DMS 273 (cell line): ENCODE data around the gene YTHDF2.

ENCODE experiments used
- DNase-seq: peaks from one replicate; lab custom pipeline; 2025; ENCODE audit not compliant: unreplicated experiment; lab: John Stamatoyannopoulos, UW

Gene YTHDF2

DNA sequence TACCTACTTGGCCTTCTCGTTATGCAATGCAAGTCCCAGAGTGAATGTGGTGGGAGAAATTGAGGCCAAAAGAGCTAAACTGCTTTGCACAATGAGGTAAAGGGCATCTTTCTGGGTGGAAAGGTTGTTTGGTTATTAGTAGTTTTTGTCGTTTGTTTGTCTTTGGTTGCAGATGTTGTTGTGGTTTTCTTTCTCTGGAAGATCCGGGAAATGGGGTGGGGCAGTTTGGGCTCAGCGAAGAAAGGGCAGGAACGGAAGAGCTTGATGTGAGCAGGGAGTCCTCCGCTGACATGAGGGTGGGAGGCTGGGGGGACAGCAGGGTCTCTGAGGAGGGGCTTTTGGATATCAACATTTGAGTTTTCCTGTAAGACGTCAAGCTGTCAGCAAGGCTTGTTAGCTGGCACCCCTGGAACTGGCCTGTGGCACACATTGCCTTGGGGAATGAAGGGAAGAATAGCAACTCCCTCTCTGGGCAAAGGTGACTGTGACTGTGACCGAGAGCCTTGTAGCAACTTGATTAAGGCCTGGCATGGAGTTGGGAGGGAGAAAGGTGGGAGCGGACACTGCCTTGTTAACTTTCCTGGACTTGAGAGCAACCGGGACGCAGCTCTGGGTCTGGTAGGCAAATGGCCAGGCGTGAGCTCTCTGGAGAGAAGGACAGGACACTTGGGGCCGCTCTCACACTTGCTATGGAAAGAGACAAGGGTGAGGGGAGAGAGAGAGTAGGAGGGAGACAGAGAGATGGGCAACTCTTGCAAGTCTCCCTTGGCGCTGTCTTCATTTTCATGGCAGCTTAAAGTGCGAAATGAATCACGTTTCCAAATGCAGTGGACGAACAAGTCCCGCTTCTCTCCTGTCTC, 59.8 kb downstream of the YTHDF2 start:
- DNase-seq, result peak; percentile 35

DNA sequence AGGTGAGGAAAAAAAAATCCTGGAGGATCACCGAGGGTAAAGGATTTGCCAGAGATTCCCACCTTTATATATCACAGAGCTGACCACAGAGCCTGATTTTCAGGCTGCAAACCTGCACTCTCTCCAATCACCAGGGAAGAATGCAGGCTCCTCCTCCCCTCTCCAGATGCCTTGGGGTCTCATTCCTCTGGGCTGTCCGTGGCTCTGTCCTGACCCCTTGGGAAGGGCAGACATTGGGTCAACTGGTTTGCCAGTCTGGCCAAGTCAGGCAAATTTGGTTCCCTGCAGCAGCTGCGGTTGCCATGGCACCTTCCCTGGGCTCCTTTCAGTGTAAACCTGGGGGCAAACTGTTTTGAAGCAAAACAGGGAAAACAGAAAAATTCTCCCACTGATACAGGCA, 63.6 kb downstream of the YTHDF2 start:
- DNase-seq, result no peak

DNA sequence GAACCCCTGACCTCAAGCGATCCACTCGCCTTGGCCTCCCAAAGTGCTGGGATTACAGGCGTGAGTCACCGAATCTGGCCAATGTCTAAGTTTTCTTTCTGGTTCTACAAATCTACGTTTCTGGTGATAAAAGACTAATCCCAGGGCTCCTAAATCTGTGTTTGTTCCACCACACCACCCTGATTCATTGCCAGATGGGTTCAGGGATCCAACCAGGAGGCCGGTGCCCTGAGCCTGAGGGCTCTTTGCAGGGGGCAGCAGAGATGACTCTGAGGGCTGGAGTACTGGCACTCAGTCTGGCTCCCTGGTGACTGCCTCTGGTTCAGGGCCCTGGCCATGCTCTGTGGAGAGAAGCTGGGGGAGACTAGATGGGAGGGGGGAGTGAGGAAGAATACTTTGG, 64.7 kb downstream of the YTHDF2 start:
- DNase-seq, result peak; percentile 56

DNA sequence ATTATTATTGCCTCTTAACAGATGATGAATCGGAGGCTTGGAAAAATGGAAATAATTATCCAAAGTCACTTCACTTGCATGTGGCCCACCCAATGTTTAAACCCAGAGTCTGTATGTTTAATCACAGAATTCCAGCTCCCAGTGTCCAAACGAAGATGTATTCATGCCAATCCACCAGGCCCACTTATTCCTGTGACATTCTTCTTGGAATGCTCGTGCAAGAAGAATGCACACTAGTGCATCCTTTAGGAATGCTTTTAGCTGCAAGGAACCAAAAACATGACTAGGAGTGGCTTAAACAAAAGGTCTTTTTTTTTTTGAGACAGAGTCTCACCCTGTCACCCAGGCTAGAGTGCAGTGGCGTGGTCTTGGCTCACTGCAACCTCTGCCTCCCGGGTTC, 66.3 kb downstream of the YTHDF2 start:
- DNase-seq, result no peak

DNA sequence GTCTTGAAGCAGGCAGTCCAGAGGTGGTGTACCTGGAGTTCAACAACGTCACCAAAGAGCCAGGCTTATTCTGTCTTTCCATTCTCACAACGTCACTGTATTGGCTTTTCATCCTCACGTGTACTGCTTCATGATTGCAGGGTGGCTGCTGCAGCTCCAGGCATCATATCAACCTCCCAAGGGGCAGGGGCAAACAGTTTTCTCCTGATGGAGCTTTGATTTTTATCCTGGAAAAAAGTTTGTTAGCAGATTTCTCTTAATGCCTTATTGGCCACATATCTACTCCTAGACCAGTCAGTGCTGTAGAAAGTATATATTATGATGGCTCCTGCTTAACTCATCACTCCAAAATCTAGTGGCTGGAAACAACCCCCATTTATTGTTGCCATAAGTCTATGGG, 66.9 kb downstream of the YTHDF2 start:
- DNase-seq, result no peak

DNA sequence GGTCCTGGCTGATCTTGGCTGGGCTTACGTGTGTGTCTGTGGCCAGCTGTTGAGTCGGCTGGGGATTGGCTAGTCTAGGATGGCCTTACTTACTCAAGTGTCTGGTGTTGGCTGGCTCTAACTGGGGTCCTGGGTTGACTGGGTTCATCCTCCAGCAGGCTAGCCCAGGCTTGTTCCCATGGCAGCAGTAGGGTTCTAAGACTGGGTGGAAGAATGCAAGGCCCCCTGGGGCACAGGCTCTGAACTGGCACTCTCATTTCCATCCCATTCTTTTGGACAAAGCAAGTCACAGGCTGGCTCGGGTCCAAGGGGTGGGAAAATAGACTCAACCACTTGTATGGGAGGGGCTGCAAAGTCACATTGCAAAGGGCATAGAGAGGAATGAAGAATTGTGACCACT, 67.3 kb downstream of the YTHDF2 start:
- DNase-seq, result peak; percentile 96

DNA sequence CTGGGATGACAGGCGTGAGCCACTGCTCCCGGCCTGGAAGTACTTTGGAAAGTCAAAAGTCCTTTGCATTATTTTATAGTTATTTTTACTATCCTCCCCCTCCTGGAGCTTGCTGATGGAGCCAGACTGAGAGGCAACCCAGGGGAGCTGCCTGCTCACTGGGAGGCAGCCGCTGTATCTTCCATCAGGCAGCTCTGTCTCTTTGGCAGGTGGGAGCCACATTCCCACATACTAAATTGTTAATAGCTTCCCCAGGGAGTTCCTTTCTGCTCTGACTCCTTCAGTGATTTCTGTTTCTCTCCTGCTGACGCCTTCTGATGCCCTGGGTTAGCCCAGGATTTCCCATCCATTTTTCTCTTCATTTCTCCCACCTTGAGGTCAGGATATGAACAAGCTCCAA, 70.3 kb downstream of the YTHDF2 start:
- DNase-seq, result peak; percentile 71

DNA sequence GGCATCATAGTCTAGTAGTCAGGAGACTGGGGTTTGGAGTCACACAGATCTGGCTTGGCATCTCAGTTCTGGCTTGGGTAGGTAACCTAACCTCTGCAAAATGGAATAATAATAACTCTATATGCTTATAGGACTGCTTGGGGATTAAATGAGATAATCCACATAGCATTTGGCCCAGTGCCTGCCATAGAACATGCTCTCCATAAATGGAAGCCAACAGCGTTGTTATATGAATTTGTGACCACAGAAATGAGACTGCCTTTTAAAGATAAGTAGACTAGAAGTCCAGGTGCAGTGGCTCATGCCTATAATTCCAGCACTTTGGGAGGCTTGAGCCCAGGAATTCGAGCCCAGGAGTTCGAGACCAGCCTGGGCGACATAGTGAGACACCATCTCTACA, 71.2 kb downstream of the YTHDF2 start:
- DNase-seq, result no peak

DNA sequence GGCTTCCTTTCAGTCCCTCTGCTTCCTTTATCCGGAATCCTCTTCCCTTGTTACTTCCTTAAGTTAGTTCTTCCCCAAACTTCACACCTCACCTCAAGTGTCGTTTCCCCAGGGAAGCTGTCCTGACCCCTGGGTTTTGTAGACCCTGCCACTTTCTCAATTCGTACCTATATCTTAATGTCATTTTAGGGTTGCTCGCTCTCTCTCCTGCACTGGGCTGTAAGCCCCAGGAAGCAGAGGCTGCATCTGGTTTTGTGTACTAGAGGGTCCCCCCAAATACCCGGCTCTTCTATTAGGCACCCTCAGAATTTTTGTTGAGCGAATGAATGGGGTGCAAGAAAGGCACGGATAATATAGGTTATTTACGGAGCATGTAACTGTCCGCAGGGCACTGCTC, 74.6 kb downstream of the YTHDF2 start:
- no peak for DNase-seq

DNA sequence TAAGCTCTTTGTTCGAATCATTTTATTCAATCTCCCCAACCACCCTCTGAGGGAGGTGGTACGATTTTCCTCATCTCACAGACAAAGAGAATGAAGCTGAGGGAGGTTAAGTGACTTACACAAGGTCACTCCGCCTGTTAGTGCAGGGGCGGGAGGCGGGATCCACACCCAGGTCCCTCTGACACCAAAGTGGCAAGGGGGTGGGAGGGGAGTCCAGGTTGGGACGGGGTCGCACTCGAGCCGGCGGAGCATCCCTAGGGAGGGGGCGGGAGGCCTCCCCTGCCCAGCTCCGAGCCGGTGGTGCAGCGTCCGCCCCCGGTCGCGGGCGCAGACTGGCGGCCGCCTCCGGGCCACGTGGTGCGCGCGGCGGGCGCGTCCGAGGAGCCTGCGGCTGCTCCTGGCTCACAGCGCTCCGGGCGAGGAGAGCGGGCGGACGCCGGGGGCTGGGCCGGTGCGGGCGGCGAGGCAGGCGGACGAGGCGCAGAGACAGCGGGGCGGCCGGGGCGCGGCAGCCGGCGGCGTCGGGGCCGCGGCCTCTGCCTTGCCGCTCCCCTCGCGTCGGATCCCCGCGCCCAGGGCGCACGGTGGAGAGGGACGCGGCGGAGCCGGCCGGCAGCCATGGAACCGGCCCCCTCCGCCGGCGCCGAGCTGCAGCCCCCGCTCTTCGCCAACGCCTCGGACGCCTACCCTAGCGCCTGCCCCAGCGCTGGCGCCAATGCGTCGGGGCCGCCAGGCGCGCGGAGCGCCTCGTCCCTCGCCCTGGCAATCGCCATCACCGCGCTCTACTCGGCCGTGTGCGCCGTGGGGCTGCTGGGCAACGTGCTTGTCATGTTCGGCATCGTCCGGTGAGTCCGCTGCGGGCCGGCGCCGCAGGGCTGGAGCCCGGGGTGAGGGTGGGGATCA, 75.3 kb downstream of the YTHDF2 start, which contains the start of gene OPRD1:
OPRD1 (plus strand) TSS at position 405 of the 903 bp plus-strand sequence; CDS start at position 619, 214 bp downstream.
- DNase-seq, result peak; percentile 83

DNA sequence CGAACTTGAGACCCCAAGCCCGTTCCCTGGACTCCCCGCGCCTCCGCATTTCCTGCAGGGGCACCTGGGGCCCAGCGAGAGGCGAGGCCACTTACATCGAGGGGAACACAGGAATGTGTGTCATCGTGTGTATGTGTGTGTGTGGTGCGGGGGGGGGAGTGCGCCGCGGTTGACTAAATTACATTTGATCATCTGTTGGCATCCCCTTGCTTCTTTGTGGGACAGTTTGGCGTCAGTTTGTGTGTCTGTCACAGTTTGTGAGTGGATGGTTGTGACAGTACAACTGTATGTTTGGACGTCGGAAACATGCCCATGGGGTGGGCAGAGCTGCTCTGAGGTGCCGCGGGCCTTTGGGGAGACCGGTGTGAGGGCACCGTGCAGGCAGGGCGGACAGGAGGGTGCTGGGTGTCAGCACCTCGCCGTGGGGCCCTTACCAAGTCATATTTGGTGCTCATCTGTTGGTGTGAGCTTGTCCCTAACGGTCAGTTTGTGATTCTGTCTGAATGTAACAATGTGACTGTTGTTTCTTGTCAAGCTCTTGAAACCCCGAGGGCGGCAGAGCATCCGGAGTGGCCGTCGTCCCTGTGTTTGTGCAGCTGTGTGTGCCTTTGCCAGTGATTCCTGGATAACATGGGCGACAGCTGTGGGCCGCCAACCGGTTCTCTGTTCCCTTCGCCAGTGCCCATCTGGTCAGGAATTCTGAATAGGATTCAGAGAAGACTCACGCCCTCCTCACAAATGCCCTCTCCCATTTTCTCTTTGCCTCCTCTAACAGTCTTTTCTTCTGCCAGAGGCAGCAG, 76.1 kb downstream of the YTHDF2 start:
- peak; percentile 93 for DNase-seq

DNA sequence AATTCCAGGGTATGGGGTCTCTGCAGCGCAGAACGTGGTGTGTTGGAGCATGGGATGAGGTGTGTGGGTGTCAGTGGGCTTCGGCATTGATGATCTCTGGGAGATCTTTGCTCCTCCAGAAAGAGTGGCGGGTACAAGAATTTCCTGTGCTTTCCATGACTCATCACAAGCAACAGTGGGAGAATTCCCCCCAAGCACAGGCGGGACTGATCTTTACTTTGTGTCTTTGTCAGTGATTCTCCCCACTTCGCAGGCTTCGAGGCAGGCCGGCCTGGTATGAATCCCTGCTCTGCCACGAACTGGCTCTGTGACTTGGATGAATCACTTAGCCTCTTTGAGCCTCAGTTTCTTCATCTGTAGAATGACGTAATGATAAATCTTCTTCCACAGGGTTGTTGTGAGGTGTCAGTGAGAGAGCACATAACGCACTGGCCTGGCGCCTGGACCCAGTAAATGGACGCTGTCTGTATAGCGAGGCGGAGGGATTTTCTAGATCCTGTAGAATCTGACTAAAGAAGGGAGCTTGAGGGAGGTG, 77.3 kb downstream of the YTHDF2 start:
- DNase-seq, result no peak

DNA sequence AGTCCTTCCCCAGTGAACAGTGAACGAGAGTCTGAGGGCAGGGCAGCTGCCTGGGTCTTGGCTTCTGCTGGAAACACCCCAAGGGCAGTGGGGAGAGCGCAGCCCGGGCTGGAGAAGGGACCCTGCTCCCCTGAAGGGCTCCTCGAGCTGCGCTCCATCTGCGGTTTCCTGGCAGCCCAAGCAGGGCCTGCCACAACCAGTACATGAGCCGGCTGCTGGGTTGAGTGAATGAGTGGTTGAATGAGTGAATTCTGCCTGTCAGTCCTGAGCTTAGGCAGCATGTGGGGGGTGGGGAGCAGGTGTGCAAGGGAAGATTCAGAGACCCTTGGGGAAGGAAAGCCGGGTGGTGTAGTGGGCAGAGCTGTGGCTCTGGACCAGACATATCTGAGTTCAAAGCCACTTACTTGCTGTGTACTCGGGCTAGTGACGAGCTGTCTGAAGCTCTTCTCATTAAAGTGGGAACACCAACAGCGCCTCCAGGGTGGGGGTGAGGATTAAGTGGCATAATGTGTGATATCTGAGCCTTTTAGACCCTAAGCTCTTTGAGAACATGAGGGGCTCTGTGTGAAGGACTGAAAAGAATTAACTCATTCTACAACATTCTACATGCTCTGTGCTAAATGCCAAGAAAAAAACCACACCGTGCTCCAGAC, 78.9 kb downstream of the YTHDF2 start:
- peak; percentile 67 for DNase-seq

DNA sequence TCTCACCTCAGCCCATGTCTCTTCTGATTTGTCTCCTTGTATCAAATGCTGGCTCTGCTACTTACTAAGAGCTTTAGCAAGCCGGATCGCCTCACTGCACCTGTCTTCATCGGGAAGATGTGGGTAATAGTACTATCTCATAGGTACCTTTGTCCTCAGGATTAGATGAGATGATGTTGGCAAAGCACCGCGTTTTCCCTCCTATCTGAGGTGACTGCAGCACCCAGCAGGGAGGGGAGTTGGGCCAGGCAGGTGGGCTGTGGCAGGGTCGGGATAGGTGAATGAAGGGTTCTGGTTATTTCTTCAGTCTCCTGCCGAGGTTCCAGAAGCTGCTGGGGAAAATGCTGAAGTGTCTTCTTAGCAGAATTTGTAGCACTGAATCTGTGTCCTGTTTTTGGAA, 80.4 kb downstream of the YTHDF2 start:
- DNase-seq, result no peak

DNA sequence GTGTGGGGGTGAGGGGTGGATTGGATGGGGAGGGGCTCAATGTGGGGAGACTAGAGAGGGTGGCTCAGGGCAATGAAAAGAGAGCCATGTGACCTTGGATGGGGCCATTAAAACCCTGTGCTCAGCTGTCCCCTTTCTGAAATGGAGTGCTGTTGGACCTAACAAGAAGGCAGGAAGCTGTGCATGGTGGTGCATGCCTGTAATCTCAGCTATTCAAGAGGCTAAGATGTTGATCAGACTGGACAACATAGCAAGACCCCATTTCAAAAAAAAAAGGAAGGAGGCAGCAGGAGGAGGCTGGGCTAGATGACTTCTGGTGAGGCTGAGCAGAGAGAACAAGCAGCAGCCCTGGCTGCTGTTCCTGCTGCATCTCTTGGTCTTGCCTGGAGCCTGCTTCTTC, 82.3 kb downstream of the YTHDF2 start:
- no peak for DNase-seq
